ENCODE data around the gene SCGB3A1. TPM values are rescaled to one million over a fixed set of nuclear protein-coding genes. Genes with fewer than 3 reads are reported as not detected.

Gene SCGB3A1, protein sequence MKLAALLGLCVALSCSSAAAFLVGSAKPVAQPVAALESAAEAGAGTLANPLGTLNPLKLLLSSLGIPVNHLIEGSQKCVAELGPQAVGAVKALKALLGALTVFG
- total RNA-seq, result 1 to 10 TPM; 6.6 to 7.1 TPM

DNA sequence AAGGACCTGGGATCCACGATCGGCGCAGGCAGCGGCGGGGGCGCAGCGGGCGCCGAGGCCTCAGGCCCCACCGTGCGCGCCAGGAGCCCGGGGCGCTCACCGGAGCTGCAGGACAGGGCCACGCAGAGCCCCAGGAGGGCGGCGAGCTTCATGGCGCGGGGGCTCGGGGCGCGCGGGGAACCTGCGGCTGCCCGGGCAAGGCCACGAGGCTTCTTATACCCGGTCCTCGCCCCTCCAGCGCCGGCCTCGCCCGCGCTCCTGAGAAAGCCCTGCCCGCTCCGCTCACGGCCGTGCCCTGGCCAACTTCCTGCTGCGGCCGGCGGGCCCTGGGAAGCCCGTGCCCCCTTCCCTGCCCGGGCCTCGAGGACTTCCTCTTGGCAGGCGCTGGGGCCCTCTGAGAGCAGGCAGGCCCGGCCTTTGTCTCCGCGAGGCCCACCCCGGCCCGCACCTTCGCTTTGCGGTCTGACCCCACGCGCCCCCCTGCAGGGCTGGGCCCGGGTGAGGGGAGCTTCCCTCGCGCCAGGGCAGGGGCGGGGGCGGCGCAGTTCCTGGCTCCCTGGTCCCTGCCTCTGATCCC, at the start of gene SCGB3A1:
TSS of gene SCGB3A1 (minus strand) at position 189 of the 577 bp plus-strand sequence. CDS start at position 152, 37 bp downstream.
- peak within 1 kb of the TSS; percentile 45 for H3K27ac Mint-ChIP-seq
- peaks cover 40% of the 10 kb centered on the region for H3K27me3 Mint-ChIP-seq
- no peaks in the 10 kb centered on the region for H3K9me3 Mint-ChIP-seq
- ATAC-seq (ENCODE audit: low read depth) (peak; percentile 13), DNase-seq (no peak)
- H3K36me3 Mint-ChIP-seq, result no peaks in the 10 kb centered on the region
- peaks cover 8% of the 10 kb centered on the region for H3K4me1 Mint-ChIP-seq
- H3K4me3 Mint-ChIP-seq, result peak within 1 kb of the TSS; percentile 57
- POLR2A ChIA-PET, result no interaction called here

DNA sequence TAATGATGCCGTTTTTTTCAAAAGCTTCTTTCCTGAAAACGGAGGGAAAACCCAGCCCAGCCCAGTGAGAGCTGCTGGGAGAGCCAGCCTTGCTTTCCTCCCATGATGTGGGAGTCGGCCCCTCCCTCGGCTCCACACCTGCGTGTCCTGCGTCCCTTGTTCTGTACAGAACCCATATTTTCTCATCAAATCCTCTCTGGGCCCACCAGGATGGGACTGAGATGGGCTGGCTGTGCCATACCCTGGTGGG, 49.2 kb upstream of the SCGB3A1 start:
- no peaks in the 10 kb centered on the region for H3K9me3 Mint-ChIP-seq
- POLR2A ChIA-PET, result no interaction called here
- no peak for DNase-seq
- no peaks in the 10 kb centered on the region for H3K36me3 Mint-ChIP-seq
- H3K27me3 Mint-ChIP-seq, result no peaks in the 10 kb centered on the region
- peaks cover 4% of the 10 kb centered on the region for H3K4me1 Mint-ChIP-seq
- no peak for ATAC-seq (ENCODE audit: low read depth)
- H3K27ac Mint-ChIP-seq, result no peak overlapping the region
- H3K4me3 Mint-ChIP-seq, result no peak overlapping the region

DNA sequence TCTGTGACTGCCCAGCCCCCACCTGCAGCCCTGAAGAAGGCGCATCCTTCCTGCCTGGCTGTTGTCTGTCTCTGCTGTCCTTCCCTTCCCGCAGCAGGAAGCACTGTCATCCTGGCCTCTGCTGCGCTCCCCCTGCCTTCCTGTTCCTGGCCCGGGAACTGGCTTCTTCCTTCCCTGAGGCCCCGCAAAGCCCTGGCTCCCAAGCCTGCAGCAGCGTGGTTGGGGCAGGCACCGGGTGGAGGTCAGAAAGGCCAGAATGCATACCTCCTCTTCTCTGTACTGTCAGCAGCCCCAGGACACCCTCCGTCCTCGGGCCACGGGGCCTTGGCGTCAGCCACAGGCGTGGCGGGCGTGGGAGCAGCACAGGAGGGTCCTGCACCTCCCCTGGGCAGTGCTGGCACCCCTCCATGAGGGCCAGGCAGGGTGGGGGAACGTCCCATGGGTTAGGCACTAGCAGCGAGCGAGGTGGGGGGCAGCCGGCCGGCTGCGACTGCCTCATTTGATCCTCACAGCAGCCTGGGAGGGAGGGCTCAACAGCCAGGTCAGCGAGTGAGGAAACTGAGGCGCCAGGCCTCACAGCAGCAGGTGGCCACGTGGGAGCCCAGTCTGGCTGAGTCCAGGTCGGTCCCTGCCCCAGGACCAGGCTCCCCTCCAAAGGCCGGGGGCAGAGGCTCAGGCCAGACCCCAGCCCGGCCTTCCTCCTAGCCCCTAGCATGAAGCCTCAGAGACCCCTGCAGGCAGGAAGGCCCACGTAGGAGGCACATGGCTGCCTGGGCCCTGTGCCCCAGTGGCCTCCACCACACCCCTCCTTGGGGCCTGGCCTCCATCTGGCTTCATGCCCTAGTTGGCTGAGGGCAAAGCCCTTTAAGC, 48.7 kb upstream of the SCGB3A1 start:
- Mint-ChIP-seq H3K36me3 (no peaks in the 10 kb centered on the region), H3K9me3 (no peaks in the 10 kb centered on the region), H3K4me1 (peaks cover 4% of the 10 kb centered on the region), H3K4me3 (no peak overlapping the region), H3K27ac (peak overlapping the region; percentile 34), H3K27me3 (no peaks in the 10 kb centered on the region)
- POLR2A ChIA-PET, result no interaction called here
- DNase-seq (peak; percentile 25), ATAC-seq (ENCODE audit: low read depth) (no peak)

DNA sequence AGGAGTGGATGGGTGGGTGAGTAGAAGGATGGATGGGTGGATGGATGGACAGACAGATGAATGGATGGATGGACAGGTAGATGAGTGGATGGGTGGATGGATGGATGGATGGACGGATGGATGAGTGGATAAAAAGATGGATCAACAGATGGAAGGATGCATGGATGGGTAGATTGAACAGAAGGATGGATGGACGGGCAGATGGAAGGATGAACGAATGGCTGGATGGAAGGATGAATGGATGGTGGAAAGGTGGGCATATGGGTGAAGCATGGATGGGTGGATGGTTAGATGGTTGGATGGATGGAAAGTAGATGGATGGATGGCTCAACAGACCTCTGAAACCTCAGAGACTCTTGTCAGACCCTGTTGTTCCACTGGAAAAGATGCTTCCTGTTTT, 48.0 kb upstream of the SCGB3A1 start:
- Mint-ChIP-seq H3K4me1 (peaks cover 4% of the 10 kb centered on the region), H3K36me3 (no peaks in the 10 kb centered on the region), H3K9me3 (no peaks in the 10 kb centered on the region), H3K27me3 (no peaks in the 10 kb centered on the region), H3K27ac (no peak overlapping the region), H3K4me3 (no peak overlapping the region)
- DNase-seq (no peak), ATAC-seq (ENCODE audit: low read depth) (no peak)
- POLR2A ChIA-PET, result no interaction called here

DNA sequence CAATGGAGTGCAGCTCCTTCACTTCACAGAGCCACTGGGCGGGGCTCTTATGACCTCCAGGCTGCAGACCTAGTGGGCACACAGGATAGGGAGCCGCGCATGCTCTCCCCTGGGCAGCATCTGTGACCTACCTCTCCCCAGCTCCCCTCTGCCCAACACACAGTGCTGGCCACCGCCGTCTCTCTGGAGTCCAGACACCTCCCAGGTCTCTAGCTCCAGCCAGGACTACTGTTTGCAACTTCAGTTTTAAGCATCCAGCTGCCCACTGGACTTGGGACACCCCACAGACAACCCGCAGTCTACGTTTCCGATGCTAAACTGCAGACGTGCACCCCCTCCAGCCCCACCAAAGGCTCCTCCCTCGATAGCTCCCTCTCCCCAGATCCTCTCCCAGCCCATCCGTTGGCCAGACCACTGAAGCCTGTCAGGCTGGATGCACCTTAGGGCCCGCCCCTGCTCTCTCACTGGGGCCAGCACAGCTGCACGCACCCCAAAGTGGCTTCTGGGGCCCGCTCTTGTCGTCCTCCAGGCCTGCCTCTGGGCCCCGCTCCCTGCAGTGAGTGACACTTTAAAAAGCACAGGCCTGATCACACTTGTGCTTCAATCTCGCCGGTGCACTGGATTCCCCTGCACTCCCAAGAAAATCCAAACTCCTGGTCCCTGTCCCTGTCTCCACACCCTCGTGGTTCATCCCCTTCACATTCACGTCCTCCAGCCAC, 46.8 kb upstream of the SCGB3A1 start:
- peaks cover 4% of the 10 kb centered on the region for H3K4me1 Mint-ChIP-seq
- POLR2A ChIA-PET, result no interaction called here
- H3K9me3 Mint-ChIP-seq, result no peaks in the 10 kb centered on the region
- no peak overlapping the region for H3K4me3 Mint-ChIP-seq
- H3K27me3 Mint-ChIP-seq, result no peaks in the 10 kb centered on the region
- no peaks in the 10 kb centered on the region for H3K36me3 Mint-ChIP-seq
- ATAC-seq (ENCODE audit: low read depth), result no peak
- H3K27ac Mint-ChIP-seq, result no peak overlapping the region
- peak; percentile 20 for DNase-seq

DNA sequence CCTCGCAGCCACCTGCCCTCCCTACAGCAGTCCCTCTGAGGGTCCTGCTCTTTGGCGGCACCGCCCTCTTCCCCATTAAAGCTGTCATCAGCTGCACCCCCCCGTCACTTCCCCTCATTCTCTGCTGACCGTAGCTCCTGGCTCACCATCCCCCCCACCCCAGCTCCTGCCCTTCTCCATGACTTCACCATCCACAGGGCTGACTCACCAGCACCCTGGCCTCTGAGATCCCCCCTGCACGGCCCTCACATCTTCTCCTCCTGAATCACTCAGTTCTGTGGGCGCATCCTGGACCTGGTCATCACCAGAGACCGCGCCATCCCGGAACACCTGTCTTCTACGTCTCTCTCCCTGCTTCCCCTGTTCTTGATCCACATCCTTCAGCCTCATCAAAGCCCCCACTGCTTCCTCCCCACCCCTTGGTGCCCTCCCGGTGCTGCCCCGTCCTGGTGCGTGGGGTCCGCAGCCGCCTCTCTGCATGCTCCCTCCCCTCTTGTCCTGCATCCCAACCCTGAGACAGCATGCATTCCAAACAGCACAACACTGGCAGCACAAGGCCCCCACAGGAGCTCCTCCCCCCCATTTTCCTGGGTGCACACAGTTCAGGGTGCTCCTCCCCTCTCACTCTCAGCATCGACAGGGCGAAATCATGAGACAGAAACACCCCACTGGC, 45.2 kb upstream of the SCGB3A1 start:
- Mint-ChIP-seq H3K27me3 (no peaks in the 10 kb centered on the region), H3K4me1 (peaks cover 4% of the 10 kb centered on the region)

DNA sequence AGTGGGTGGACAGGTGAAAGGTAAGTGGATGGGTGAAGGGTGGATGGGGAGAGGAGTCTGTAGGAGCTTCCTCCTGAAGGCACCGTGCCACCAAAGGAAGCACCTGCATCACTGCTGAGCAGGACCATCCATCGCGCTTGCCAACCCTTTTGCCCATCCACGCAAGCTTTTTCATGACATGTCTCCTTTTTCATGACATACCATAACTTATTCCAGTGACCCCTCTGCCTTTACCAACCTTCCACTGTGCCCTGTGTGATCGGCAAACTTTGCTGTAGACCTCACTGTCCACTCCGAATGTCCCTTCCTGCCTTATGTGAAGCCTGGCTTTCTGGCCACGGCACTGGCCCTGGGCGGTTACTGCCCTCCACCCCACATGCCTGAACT, 44.7 kb upstream of the SCGB3A1 start:
- ATAC-seq (ENCODE audit: low read depth) (no peak), DNase-seq (no peak)
- no peaks in the 10 kb centered on the region for H3K36me3 Mint-ChIP-seq
- H3K4me3 Mint-ChIP-seq, result no peak overlapping the region
- POLR2A ChIA-PET, result no interaction called here
- H3K9me3 Mint-ChIP-seq, result no peaks in the 10 kb centered on the region
- peaks cover 4% of the 10 kb centered on the region for H3K4me1 Mint-ChIP-seq
- no peak overlapping the region for H3K27ac Mint-ChIP-seq
- H3K27me3 Mint-ChIP-seq, result no peaks in the 10 kb centered on the region

More for the DNA sequence above, 45.2 kb upstream of the SCGB3A1 start:
- Mint-ChIP-seq H3K4me3 (no peak overlapping the region), H3K27ac (no peak overlapping the region), H3K9me3 (no peaks in the 10 kb centered on the region), H3K36me3 (no peaks in the 10 kb centered on the region)
- POLR2A ChIA-PET, result no interaction called here
- ATAC-seq (ENCODE audit: low read depth) (no peak), DNase-seq (peak; percentile 22)

DNA sequence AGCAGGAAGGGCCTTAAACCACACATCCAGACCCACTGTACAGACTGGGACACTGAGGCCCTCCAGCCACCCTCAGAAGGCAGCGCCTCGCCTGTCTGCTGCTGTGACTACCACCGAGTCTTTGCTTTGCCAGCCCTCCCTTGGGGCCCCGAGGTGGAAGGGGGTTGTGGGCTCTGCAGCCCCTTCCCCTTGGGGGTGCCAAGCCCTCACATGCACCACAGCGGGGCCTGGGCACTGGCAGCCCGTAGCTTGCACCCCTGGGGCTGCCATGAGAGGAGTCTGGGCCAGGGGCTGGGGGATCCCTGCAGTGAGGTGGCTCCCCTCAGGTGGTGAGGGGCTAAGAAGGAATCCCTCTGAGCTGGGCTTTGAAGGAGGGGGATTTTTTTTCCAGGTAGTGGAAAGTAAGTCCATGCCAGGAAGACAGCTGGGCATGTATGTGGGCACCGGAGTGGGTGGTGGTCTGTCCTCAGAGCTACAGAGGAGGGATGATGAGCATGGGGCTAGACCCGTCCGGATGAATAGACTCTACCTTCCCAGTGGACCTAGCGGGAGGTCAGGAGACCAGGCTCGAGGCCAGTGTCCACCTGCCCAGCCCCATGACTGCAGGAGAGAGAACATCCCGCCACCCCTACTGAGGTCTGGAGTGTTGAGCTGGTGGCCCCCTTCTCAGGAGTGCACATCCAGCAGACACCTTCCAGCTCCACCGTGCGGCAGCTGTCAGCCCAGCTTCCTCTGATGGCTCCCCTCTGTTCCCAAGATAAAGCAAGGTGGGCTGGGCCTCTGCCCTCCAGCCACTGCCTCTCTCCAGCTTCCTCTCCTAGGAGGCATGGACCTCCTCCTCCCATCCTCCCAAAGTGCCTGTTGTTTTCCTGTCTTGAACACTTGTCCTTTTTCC, 42.2 kb upstream of the SCGB3A1 start:
- H3K36me3 Mint-ChIP-seq, result no peaks in the 10 kb centered on the region
- POLR2A ChIA-PET, result no interaction called here
- no peaks in the 10 kb centered on the region for H3K27me3 Mint-ChIP-seq
- H3K9me3 Mint-ChIP-seq, result no peaks in the 10 kb centered on the region
- no peak overlapping the region for H3K27ac Mint-ChIP-seq
- no peak overlapping the region for H3K4me3 Mint-ChIP-seq
- no peaks in the 10 kb centered on the region for H3K4me1 Mint-ChIP-seq
- no peak for ATAC-seq (ENCODE audit: low read depth)
- no peak for DNase-seq

DNA sequence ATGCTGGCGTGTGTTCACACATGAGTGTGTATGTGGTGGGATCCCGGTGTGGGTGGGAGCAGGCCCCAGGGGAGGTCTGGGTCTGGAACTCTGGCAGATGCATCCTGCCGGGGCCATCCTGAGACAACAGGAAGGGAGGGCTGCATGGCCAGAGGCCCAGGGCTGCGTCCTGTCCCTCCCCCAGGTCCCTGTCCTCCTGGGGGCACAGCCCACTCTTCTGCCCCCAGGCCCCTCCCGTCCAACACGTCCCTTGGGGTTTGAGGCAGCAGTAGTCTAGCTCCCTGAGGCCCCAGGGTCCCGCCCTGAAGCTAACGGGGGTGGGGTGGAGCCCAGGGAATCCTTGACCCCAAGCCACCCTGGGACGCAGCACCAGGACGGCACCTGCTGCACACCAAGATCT, 41.5 kb upstream of the SCGB3A1 start:
- Mint-ChIP-seq H3K4me1 (no peaks in the 10 kb centered on the region), H3K27ac (no peak overlapping the region), H3K9me3 (no peaks in the 10 kb centered on the region), H3K36me3 (no peaks in the 10 kb centered on the region), H3K27me3 (no peaks in the 10 kb centered on the region), H3K4me3 (no peak overlapping the region)
- POLR2A ChIA-PET, result no interaction called here
- no peak for DNase-seq
- no peak for ATAC-seq (ENCODE audit: low read depth)

DNA sequence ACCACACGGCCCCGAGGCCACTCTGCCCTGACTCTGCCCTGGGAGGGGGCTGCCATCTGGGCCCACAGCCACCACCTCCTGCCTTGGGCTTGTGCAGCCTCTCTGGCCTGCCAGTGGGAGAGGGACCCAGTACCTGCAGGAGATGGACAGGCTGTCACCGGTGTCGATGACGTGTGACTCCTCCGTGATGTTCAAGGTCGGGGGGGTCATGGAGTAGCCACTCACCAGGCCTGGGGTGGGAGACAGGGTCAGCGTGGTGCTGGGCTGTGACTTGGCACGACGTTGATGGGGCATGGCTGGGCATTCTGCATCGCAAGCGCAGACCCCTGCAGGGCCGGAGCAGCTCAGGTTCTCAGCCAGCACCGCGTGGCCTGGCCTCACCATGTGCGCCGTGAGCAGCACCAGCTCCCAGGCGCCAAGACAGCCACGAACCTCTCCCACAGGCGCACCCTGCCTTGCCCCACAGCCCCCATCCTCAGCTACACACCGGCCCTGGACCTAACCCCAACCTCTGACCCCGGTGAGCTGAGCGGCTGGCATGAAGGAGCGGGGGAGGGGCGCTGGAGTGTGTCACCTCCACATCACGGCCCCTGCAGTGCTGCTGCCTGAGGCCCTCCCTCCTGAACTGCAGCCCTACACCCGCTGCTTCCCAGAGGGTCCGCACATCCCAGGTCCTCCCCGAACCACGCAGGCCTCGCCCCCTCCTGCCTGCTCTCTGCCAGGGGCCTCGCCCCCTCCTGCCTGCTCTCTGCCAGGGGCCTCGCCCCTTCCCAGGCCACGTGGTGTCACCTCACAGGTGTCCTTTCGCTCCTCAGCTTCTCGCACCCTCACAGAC, 40.5 kb upstream of the SCGB3A1 start:
- no peaks in the 10 kb centered on the region for H3K4me1 Mint-ChIP-seq
- H3K27ac Mint-ChIP-seq, result no peak overlapping the region
- DNase-seq (no peak), ATAC-seq (ENCODE audit: low read depth) (no peak)
- H3K27me3 Mint-ChIP-seq, result no peaks in the 10 kb centered on the region
- no peaks in the 10 kb centered on the region for H3K9me3 Mint-ChIP-seq
- no peaks in the 10 kb centered on the region for H3K36me3 Mint-ChIP-seq
- POLR2A ChIA-PET, result no interaction called here
- H3K4me3 Mint-ChIP-seq, result no peak overlapping the region

DNA sequence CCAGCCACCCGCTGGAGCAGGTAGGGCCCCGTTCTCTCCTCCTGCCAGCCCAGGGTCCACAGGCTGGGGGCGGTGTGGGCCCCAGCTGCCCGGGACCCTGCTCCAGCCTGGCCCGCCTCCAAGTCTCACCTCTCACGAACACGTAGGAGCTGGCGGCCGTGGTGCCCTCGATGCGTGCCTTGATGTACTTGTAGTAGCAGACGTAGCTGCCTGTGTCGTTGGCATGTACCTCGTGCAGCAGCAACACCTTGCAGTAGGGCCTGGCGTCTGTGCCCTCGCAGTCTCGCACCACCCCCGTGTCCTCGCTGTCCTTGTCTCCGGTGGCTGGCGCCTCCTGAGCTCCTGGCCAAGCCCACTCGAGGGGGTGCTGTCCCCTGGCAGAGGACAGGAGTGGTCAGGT, 39.1 kb upstream of the SCGB3A1 start:
- Mint-ChIP-seq H3K9me3 (no peaks in the 10 kb centered on the region), H3K27me3 (no peaks in the 10 kb centered on the region), H3K4me3 (no peak overlapping the region), H3K27ac (no peak overlapping the region), H3K36me3 (no peaks in the 10 kb centered on the region), H3K4me1 (no peaks in the 10 kb centered on the region)
- ATAC-seq (ENCODE audit: low read depth) (no peak), DNase-seq (no peak)
- POLR2A ChIA-PET, result no interaction called here

DNA sequence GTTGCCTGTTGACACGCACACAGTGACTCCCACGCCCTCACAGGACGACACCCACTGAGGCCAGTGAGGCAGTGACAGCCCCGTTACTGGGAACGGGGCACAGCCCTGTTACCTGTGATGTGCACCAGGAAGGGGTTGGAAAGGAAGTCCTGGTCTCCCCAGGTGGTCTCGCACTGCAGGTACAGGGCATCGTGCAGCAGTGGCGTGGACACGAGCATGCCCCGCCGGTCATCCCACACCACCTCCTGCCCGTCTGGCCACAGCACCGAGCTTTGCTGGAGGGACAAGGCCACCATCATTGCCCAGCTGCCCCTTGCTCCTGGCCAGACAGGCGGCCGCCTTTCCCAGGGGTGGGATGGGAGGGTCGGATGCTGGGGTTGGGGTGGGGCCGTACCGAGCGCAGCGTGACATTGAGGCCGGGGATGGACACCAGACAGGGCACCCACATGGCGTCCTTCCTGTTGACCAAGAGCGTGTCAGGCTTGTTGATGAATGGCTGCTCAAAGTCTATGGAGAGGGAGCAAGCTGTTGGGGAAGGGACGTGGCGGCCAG, 38.6 kb upstream of the SCGB3A1 start:
- H3K27ac Mint-ChIP-seq, result no peak overlapping the region
- peaks cover 2% of the 10 kb centered on the region for H3K4me1 Mint-ChIP-seq
- no peaks in the 10 kb centered on the region for H3K36me3 Mint-ChIP-seq
- no peaks in the 10 kb centered on the region for H3K9me3 Mint-ChIP-seq
- no peak overlapping the region for H3K4me3 Mint-ChIP-seq
- POLR2A ChIA-PET, result no interaction called here
- H3K27me3 Mint-ChIP-seq, result no peaks in the 10 kb centered on the region
- ATAC-seq (ENCODE audit: low read depth) (no peak), DNase-seq (no peak)
